DMS53 (cell line): Measurements from ENCODE around the gene CFHR1.

ENCODE experiments used
- DNase-seq: peaks from one replicate; lab custom pipeline; 2025; lab: John Stamatoyannopoulos, UW

The CFHR1 gene

DNA sequence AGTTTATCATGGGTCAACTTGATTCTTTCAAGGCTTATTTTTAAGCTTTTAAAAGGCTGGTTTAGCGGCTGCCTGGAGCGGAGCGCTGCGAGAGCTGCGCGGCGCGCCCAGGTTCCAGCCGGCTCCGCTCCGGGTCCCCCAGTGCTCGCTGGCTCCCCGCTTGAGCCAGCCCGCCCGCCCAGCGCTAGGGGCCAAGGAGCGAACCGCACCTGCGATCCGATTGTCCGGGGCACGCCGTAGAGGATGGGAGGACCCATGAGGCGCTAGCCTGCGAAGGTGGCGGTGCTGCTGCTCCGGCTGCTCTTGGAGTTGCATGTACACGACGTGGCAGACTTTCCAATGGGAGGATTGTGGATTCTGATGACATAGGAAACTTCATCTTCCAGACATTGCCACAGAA lies 58.4 kb downstream of the CFHR1 start:
- peak; percentile 34 for DNase-seq
